ENCODE data around the gene PLEKHO1.

Gene PLEKHO1

DNA sequence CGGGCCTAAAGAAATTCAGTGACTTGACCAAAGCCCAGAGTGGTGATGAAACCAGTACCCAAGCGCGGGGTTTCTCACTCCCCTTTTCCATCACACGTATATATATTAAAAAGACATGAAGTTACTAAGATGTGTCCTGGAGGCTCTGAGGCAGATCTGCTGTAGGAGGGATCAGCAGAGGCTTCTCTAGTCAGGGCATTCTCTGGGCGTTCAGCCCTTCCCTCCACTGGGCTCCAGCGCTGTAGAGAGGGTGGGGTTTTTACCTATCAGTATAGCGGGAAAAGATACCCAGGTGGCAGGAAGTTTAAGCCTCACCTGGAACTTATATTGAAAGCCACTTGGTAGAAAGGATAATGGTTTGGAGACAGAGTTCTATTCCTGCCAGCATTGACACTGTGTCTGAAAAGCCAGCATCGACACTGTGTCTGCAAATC lies 862 bp upstream of the PLEKHO1 start:
- DNase-seq (ENCODE audit: low read depth in 2 of 3, low spot score in 1 of 3): no peak

DNA sequence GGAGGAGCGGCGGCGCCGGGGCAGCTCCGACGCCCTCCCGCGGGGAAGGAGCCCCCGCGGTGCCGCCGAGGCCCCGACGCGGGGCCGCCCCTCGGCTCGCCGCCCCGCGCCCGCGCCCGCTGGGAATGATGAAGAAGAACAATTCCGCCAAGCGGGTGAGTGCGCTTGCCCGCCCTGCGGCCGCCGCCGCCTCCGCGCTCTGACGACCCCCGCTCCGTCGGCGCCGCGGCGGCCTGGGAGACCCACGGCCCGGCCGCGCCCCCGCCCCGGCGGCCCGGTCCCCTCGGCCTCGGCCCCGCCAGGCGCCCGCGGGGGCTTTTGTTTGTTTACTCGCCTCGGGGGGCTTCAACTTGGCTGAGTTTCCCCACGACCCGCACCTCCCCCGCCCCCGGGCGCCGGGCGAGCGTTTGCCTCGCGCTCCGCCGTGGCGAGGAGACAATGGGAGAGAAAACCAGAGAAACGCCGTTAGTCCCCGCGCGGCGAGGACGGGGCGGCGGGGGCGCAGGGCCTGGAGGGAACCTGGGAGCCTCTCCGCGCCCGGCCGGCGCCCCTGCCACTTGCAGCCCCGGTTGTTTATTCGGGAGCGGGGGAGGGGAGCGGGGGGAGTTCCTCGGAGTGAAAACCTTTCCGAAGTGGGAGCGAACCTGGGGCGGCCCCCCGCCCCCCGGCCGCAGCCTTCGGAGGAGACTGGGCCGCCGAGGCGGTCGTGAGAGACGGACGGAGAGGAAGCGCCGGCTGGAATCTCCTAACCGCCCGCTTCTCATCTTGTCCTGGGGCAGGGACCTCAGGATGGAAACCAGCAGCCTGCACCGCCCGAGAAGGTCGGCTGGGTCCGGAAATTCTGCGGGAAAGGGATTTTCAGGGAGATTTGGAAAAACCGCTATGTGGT lies 661 bp downstream of the PLEKHO1 start:
- no peak for DNase-seq (ENCODE audit: low read depth in 2 of 3, low spot score in 1 of 3)

DNA sequence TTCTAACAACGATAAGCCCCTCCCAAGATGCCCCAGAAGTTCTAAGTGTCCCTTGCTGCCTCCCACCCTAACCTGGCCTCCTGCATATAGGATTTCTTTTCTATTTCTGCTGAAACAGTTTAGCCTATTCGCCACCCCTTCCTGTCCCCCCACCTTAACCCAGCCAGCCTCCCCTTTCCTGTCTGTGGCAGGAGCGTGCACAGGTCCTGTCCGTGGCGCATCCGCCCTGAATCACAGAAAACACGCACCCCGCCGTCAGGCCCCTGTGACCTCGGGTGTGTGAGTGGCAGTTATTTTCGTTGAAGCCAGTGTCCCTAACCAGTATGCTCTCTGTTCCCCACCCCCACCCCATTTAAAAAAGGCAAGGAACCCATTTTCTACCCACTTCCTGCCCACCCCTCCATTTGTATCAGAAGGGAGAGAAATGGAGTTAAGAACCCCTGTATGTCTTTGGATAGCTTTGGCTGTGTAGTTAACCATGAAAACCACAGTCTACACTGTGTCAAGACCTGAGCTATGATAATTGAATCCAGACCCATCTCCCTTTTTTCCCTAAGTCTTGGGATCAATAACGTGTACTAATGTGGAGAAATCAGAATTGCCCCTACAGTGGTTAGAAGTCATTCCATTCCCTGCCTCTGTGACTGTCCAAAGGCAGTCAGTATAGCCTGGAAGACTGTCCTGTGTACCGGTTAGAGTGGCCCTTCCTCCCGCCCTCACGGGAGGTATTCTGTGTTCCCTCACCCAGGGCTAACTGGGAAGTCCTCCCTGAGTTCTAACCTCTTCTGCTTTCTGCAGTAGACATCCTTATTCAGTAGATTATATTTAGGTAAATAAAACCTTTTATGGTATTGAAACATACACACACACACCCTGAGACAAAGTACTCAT lies 1.8 kb downstream of the PLEKHO1 start:
- peak; percentile 22 to 27 (median 25) for DNase-seq (ENCODE audit: low read depth in 2 of 3, low spot score in 1 of 3)

DNA sequence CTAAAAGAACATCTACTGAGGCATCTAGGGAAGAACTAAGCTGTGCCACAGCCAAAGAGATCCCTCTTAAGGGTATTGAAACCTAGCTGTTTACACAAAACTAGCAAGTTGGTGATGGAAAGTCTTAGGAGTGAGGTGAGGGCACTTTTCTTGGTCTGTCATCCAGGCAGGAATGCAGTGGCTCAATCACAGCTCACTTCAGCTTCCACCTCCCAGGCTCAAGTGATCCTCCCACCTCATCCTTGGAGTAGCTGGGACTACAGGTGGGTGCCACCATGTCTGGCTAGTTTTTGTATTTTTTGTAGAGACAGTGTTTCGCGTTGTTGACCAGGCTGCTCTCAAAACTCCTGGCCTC lies 2.4 kb downstream of the PLEKHO1 start:
- DNase-seq (ENCODE audit: low read depth in 2 of 3, low spot score in 1 of 3): no peak

DNA sequence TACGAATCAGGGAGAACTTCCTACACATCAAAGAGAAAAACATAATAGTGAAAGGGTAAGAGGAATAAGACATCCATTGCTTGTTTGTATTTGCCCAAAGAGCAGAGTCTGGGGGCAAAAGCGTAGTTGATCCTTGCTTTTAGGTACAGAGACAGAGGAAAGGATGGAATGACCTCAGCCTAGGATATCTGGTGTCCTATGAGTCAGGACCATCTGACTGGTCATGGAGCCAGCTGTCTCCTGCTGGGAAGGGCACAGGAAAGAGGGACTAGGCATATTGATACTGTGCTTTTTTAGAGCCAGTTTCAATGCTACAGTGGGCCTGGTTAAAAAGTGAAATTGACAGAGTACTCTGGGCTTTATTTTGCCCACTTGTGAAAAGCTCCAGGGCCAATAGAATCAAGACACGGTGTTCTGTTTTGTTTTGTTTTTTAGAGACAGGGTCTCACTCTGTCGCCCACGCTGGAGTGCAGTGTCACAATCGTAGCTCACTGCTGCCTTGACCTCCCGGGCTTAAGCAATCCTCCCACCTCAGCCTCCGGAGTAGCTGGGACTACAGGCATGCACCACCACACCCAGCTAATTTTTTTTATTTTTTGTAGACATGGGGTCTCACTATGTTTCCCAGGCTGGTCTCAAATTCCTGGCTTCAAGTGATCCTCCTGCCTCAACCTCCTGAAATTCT lies 3.2 kb downstream of the PLEKHO1 start:
- no peak for DNase-seq (ENCODE audit: low read depth in 2 of 3, low spot score in 1 of 3)

DNA sequence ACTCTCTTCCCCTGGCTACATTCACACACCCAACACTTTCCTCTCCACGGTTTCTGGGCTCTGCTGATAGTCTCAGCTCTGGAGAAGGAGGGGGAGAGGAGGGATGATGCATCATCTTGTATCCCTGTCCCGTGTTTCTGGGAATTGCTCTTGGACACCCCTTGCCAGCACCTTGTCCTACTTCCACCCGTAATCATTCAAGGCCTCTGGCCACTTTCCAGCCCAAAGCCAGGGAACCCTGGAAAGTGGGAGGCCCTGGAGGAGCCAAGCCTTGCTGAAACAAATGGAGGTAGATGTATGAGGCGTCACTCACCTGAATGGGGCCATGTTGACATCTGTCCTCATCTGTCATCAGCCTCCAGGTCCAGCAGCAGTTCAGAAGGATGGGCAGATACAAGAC lies 4.4 kb downstream of the PLEKHO1 start:
- DNase-seq (ENCODE audit: low read depth in 2 of 3, low spot score in 1 of 3): no peak

DNA sequence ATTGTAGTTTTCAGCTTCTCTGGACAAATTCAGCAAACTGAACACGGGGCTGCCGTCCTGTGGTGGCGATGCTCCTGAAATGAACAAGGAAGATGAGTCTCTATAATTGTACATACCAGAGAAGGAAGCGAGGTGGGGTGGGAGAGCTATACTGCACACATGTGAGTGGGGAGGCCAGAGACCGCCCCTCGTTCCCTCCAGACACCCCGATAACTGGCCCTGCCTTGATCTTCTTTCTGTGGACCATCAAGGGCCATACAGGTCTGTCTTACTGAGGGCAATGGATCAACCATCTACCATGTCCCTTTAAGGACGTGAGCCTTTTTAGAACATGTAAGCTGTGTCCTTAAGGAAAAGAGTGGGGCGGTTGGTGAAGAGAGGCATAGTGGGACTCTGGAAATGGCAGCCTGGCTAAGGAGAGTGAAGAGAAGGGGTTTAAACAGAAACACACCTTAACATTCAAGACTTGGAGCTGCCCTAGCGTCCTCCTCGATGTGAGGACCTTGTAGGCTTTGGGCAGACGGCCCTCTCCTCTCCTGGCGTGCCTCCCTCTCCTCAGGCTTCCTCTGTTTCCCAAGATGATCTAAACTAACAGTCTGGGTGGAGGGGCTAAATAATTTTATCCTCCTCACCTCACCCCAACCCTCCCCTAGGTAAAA lies 5.8 kb downstream of the PLEKHO1 start:
- DNase-seq (ENCODE audit: low read depth in 2 of 3, low spot score in 1 of 3): no peak

DNA sequence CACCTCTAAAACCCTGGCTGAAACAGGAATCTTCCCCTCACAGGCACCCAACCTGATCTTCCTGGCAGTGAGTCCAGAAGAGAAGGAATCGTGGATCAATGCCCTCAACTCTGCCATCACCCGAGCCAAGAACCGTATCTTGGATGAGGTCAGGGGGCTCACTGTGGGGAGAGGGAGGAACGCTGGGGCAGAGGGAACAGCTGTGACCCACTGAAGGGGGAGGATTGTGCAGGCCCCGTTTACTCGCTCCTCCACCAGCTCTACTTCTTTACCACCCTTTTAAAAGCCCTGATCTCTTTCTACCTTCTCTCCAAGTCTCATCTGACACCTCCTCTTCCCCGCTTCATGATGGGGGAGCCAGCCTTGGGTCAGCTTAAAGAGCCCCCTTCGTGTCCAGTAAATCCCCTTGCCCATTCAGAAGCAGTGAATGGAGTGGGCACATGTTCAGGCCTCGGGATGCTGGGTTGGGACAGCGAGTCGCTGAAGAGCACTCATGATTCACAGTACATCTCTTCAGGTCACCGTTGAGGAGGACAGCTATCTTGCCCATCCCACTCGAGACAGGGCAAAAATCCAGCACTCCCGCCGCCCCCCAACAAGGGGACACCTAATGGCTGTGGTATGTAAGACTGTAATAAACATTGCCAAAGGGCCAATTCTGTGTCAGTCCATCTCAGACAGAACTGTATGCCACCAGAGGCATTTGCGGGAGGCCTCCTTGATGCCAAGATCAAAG lies 7.3 kb downstream of the PLEKHO1 start:
- DNase-seq (ENCODE audit: low read depth in 2 of 3, low spot score in 1 of 3): no peak

DNA sequence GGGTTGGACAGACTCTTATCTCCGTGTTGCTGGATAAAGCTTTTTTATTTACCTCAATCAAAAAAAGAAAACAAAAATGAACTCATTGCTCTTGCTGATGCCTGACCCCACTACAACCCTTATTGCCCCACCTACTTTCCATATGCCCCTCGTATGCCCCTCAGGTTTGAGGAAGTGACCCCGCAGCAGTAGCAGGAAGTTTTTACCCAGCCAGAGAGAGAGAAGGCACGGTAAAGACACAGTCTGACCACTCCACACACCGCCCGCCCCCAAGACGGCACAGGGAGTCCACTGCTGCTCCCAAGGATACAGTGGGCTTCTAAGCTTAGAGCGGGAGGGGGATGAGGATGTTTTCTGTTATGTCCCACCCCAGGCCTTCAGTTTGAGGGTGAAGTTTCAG lies 9.8 kb downstream of the PLEKHO1 start:
- no peak for DNase-seq (ENCODE audit: low read depth in 2 of 3, low spot score in 1 of 3)

DNA sequence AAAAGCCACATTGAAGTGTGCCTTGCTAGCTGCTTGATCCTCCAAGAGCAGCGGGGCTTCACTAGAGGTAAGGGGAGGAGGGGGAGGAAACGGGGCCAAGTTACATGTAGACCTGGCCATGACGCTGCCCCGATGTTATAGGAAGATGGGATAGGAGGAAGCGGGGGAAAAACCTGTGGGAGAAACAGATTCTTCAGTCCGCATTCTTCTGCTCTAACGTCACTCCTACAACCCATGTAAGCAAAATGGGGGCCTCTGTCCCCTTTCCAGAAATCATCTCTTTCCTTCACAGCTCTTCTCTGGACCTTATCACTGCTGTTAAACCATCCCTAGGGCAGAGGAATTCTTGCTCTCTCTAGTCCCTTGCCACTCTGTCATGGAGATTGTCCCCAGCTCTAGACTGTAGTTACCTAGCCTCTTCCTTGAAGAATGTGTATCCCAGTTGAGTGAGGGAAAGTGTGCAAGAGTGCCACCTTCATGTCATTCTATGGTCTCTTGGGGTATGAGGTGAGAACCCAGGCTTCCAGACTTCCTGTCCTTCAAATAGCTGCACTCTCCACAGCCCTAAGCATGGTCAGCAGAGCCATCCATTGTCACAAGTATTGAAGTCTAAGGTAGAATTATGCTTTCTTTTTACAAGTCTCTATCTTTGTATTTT lies 11.4 kb downstream of the PLEKHO1 start:
- DNase-seq (ENCODE audit: low read depth in 2 of 3, low spot score in 1 of 3): no peak

DNA sequence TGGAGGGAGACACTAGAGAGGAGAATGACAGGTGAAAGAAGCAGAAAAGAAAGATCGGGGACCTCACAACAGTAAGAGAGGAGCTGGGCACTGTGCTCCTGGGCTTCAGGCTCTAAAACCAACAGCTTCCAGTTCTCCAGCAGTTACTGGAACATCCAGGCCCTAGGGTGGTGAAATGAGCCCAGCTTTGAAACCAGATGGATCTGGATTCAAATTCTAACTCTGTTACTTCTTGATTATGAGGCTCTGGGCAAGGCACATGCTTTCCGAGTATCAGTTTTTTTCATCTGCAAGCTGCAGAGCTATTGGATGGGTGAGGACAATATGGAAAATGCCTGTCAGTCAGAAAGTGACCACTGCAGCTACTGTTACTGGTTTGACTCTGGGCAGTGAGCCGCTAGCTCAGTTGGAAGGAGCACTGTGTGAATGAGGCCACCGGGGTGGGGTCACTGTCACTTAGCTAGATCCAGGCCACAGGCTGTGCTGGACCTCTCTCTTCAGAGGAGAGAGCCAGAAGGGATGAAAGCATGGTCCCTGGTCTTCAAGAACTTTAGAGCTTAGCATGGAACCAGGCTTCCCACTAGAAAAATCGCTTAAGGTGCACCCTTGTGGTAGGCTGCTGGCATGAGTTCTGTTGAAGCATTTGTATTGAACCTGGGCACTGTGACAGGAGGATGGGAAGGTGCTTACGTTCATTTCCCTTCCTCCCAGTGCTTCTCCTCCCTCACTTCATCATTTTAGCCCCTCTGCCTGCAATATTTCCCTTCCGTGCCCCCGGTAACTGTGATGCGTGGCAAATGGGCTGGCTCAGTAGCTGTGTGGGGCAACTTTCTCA lies 12.2 kb downstream of the PLEKHO1 start:
- DNase-seq (ENCODE audit: low read depth in 2 of 3, low spot score in 1 of 3): no peak

DNA sequence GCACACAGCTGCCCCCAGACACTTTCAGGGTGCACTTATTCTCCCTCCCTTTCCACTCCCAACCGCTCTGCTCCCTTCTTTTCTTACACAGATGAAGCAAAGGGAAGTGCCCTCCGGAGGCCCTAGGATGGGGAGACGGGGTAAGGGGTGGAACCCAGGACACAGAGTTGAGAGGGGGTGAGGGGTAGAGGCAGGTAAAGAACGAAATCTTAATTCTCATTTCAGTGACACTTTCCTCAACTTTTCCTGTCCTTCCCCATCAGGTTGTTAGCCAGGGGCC lies 12.8 kb downstream of the PLEKHO1 start:
- DNase-seq (ENCODE audit: low read depth in 2 of 3, low spot score in 1 of 3): no peak

DNA sequence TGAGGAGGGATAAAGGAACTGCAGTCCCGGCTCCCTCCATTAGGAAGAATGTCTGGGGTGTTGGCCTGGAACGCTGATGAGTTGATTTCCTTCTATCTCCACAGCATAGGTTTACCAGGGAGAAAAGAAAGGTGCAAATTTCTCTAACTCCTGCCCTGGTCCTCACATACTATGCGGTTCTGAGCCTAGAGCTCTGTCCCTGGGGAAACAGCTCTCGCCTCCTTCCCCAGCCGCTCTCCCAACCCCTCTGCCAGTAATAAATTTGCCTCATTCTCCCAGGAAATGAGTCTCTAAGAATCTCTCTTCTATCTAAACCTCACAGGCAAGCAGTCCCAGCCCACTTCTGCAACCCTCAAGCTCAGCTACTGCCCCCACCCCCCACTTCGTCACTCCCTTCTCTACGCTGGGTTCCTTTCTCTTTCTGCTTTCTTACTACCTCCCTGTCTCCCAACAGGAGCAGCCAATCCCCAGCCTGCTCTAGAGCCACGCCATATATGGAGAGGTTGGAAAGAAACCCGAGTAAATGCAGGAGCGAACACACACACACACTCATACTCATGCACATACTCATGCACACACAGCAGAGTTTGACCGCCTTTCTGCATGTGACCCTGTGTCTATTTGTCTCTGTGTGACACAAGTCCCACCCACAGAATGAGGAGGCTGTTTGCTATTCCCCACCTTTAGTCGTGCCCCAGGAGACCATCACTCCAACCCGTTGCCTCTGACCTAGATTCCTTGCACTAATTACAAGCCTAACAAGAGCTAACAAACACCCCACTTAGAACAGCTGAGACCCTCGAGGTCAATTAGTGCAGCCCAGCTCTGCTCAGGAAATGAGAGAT lies 13.4 kb downstream of the PLEKHO1 start:
- no peak for DNase-seq (ENCODE audit: low read depth in 2 of 3, low spot score in 1 of 3)

DNA sequence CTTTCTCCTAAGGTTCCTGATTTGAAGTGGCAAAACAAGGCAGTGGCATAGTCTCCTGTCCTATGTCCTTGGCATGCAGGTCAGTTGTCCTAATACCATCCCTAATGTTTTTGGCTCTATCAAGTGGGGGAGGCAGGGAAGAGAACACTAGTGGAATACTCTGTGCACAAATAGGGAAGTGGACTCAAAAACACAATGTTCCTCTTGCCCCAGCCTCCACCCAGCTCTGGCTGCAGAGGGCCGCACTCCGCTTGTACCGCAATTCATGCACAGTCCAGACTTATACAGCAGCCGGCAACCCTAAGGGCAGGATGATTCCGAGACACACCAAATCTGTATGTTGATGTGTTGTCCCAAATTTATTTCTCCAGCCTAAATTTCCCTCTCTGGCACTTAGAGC lies 14.5 kb downstream of the PLEKHO1 start:
- DNase-seq (ENCODE audit: low read depth in 2 of 3, low spot score in 1 of 3): no peak

DNA sequence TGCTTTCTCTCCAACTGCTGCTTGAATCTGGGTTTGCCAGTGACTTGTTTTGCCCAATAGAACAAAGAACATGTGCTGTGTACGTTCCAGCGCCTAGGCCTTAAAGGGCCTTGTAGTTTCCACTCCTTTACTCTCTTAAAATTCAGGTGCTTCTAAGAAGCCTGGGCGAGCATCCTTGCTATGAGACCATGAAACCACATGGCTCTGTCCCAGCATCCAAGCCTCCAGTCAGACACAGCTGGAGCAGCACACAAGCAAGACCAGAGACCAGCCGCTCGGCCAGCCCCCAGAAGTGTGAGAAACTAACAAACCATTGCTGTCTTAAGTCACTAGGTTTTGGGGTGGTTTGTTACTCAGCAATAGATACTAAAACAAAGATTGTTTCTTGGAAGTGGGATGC lies 15.1 kb downstream of the PLEKHO1 start:
- DNase-seq (ENCODE audit: low read depth in 2 of 3, low spot score in 1 of 3): no peak

DNA sequence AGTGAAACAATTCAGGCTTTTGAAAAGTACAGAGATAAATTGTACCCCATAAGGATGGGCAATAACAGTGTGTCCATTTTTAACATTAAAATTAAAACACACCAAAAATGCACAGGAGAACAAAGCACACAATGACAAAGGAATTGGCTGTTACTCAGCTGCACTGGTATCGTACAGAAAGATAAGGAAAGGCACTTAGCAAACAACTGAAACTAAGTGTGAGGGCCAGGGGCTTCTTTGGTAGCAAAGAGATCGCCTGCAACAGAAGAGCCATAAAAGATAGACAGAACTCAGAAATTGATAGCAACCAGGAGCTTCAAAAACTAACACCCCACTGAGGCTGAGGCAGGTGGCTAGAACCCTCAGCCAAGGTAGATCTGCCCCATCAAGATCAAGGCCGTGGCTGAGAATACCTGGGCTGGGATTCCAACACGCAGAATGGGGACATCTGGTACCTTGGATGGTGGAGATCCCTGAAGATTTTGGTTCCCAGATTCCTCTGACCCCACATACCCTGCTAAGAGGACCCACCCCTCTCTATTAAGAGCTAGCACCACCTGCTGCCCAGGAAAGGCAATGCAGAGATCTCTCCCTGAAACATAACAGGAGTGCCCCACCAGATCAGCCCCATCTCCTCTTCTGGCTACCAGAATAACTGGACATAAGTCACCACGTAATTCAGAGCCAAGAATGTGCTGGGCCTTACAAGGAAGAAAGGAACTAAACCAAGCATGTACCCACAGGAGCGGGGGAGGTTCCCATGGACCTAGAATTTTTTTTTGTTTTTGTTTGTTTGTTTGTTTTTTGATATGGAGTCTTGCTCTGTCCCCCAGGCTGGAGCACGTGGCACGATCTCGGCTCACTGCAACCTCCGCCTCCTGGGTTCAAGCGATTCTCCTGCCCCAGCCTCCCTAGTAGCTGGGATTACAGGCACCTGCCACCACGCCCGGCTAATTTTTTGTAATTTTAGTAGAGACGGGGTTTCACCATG lies 16.2 kb downstream of the PLEKHO1 start:
- peak in 2 of 3 donors; percentile 28 to 46 for DNase-seq (ENCODE audit: low read depth in 2 of 3, low spot score in 1 of 3)

DNA sequence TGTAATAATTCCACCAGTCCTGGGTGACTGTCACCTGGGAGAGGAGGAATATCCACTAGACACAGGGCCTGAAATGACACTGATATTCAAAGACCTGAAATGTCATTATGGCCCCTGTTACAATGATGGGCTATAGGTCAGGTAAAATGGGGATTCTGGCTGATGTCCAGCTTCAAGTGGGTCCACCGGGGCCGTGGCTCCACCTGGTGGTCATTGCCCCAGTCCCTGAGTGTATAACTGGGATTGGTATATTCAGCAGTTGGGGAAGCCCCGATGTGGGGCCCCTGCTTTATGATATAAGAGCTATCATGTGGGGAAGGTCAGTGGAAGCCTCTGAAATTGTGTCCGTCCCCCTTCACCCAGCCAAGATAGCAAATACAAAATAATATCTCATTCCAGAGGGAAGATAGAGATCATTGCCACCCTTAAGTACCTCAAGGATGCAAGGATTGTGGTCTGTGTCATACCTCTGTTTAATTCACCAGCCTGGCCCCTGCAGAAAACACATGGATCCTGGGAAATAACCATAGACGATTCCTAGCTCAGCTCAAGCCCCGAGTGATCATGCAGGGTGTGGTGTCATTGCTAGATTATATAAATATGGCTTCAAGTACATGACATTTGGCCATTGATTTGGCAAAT lies 19.4 kb downstream of the PLEKHO1 start:
- peak in 2 of 3 donors; percentile 45 to 49 for DNase-seq (ENCODE audit: low read depth in 2 of 3, low spot score in 1 of 3)
